Uterus (tissue), 2 donors: ENCODE data around the gene PAPPA2.

Experiments used
- CTCF ChIP-seq, 4 experiments: fragments of 200-600 bp in 2 of 4; fragments of 450-650 bp in 2 of 4; sonication (generic) in 2 of 4; IDR thresholded peaks; one replicate each; pipeline ENCODE4 v1.5.1; 2016 to 2019; ENCODE audit warnings: antibody characterized with exemption in 4 of 4, mild to moderate bottlenecking in 2 of 4, moderate library complexity in 1 of 4
- POLR2A ChIP-seq, 2 donors: fragments of 450-650 bp; IDR thresholded peaks; one replicate each; pipeline ENCODE4 v1.6.1; 2016; ENCODE audit warnings: antibody characterized with exemption in 2 of 2, mild to moderate bottlenecking in 1 of 2, moderate library complexity in 1 of 2

- TF ChIP-seq CTCF (IDR thresholded peaks at IDR 0.05): no peak
- TF ChIP-seq POLR2A (IDR thresholded peaks at IDR 0.05): no peak
Measured at GRCh38 chr1:176552999-176553398, 90.0 kb downstream of the PAPPA2 start.
